Mesenchymal stem cell (in vitro differentiated cells and primary cell): ENCODE measurements around the gene VRK1.

ENCODE experiments used
- DNase-seq: peaks from one replicate; pipeline ENCODE4 v3.0.0-alpha.2; 2013
- H2AFZ ChIP-seq: one replicate; pipeline ENCODE4 v1.6.1; 2013; ENCODE audit warnings: low read depth, mild to moderate bottlenecking, control low read depth, inconsistent platforms, low read length, moderate library complexity
- H2AK5ac ChIP-seq: 2 replicates; pipeline ENCODE4 v1.6.1; 2013; ENCODE audit warnings: low read length, moderate library complexity, mild to moderate bottlenecking, inconsistent platforms; ENCODE audit not compliant: severe bottlenecking
- H2BK120ac ChIP-seq: one replicate; pipeline ENCODE4 v1.6.1; 2013; ENCODE audit warnings: low read depth, mild to moderate bottlenecking, inconsistent platforms, low read length, moderate library complexity
- H2BK12ac ChIP-seq, 2 experiments: one replicate each; pipeline ENCODE4 v1.6.1; 2013; ENCODE audit warnings: inconsistent platforms in 2 of 2, low read length in 2 of 2, mild to moderate bottlenecking in 2 of 2, moderate library complexity in 2 of 2, control low read depth in 1 of 2
- H2BK15ac ChIP-seq: one replicate; pipeline ENCODE4 v1.6.1; 2013; ENCODE audit warnings: mild to moderate bottlenecking, low read depth, inconsistent platforms; ENCODE audit not compliant: poor library complexity, severe bottlenecking
- H2BK5ac ChIP-seq: 2 replicates; pipeline ENCODE4 v1.6.1; 2013; ENCODE audit warnings: low read depth, mild to moderate bottlenecking, low read length, control low read depth, inconsistent platforms; ENCODE audit not compliant: poor library complexity, severe bottlenecking
- H3K14ac ChIP-seq, 2 experiments: one replicate each; pipeline ENCODE4 v1.6.1; 2013; ENCODE audit warnings: inconsistent platforms in 2 of 2, low read length in 2 of 2, control low read depth in 1 of 2, mild to moderate bottlenecking in 1 of 2, moderate library complexity in 1 of 2
- H3K18ac ChIP-seq, 2 experiments: one replicate each; pipeline ENCODE4 v1.6.1; 2013; ENCODE audit warnings: inconsistent platforms in 2 of 2, low read length in 2 of 2, control low read depth in 1 of 2, low read depth in 1 of 2, mild to moderate bottlenecking in 1 of 2
- H3K23ac ChIP-seq, 2 experiments: one replicate each; pipeline ENCODE4 v1.6.1; 2013; ENCODE audit warnings: inconsistent platforms in 2 of 2, low read length in 2 of 2, mild to moderate bottlenecking in 2 of 2, moderate library complexity in 2 of 2, control low read depth in 1 of 2
- H3K27ac ChIP-seq: 2 replicates; pipeline ENCODE4 v1.5.1; 2013; ENCODE audit warnings: mild to moderate bottlenecking, moderate library complexity, low read length, control low read depth, inconsistent platforms; ENCODE audit not compliant: poor library complexity, severe bottlenecking
- H3K27me3 ChIP-seq, 2 experiments: 2 replicates each; pipeline versions ENCODE4 v1.6.1 to v1.7.0; 2013; ENCODE audit warnings: low read length in 2 of 2, mild to moderate bottlenecking in 2 of 2, moderate library complexity in 2 of 2, control low read depth in 1 of 2, inconsistent platforms in 1 of 2; ENCODE audit not compliant: control insufficient read depth in 1 of 2, insufficient read depth in 1 of 2
- H3K36me3 ChIP-seq, 2 experiments: 2 replicates each; pipeline versions ENCODE4 v1.6.1 to v1.7.0; 2013; ENCODE audit warnings: low read length in 2 of 2, control low read depth in 1 of 2, inconsistent platforms in 1 of 2, low read depth in 1 of 2, mild to moderate bottlenecking in 1 of 2; ENCODE audit not compliant: insufficient read depth in 2 of 2, control insufficient read depth in 1 of 2
- H3K4ac ChIP-seq, 2 experiments: one replicate each; pipeline ENCODE4 v1.6.1; 2013; ENCODE audit warnings: inconsistent platforms in 2 of 2, low read length in 2 of 2, mild to moderate bottlenecking in 2 of 2, moderate library complexity in 2 of 2, control low read depth in 1 of 2, low read depth in 1 of 2
- H3K4me1 ChIP-seq: 2 replicates; pipeline ENCODE4 v1.6.1; 2013; ENCODE audit warnings: low read depth, low read length, control low read depth; ENCODE audit not compliant: control insufficient read depth, insufficient read depth
- H3K4me2 ChIP-seq: 2 replicates; pipeline ENCODE4 v1.6.1; 2013; ENCODE audit warnings: low read length, mild to moderate bottlenecking, inconsistent platforms; ENCODE audit not compliant: poor library complexity, severe bottlenecking
- H3K4me3 ChIP-seq, 2 experiments: 2 replicates each; pipeline versions ENCODE4 v1.5.1 to v1.7.0; 2013; ENCODE audit warnings: low read length in 2 of 2, mild to moderate bottlenecking in 2 of 2, control low read depth in 1 of 2, low read depth in 1 of 2; ENCODE audit not compliant: insufficient read depth in 1 of 2
- H3K79me1 ChIP-seq: replicated peaks from 2 replicates; pipeline ENCODE4 v1.6.1; 2013; ENCODE audit warnings: mild to moderate bottlenecking, control low read depth, low read length, inconsistent platforms; ENCODE audit not compliant: poor library complexity, severe bottlenecking
- H3K9ac ChIP-seq: 2 replicates; pipeline ENCODE4 v1.7.0; 2013; ENCODE audit warnings: mild to moderate bottlenecking, low read length, moderate library complexity
- H3K9me3 ChIP-seq: 2 replicates; pipeline ENCODE4 v1.7.0; 2013; ENCODE audit warnings: mild to moderate bottlenecking, low read length; ENCODE audit not compliant: control insufficient read depth
- H4K8ac ChIP-seq: one replicate; pipeline ENCODE4 v1.6.1; 2013; ENCODE audit warnings: inconsistent platforms, mild to moderate bottlenecking, low read length, moderate library complexity
- H4K91ac ChIP-seq: one replicate; pipeline ENCODE4 v1.6.1; 2013; ENCODE audit warnings: mild to moderate bottlenecking, low read length, inconsistent platforms
- WGBS: methylation state at CpG from one replicate; pipeline ENCODE4 v1.1.7; 2013; ENCODE audit warnings: mixed read lengths; 5-methylcytosine and 5-hydroxymethylcytosine counted together

The VRK1 gene

GRCh38 chr14:96928779-96929380 is 131.7 kb downstream of the VRK1 start:
- Histone ChIP-seq H3K27me3 (no peaks in the 10 kb centered on the region), H3K14ac (no peak overlapping the region), H3K27ac (no peak overlapping the region), H2AFZ (no peak overlapping the region), H2BK120ac (no peak overlapping the region), H2BK15ac (no peak overlapping the region), H3K9ac (no peak overlapping the region), H3K23ac (no peak overlapping the region), H2BK12ac (no peak overlapping the region), H2BK5ac (no peak overlapping the region), H3K4me1 (no peaks in the 10 kb centered on the region), H2AK5ac (no peak overlapping the region), H3K9me3 (no peaks in the 10 kb centered on the region), H3K36me3 (no peaks in the 10 kb centered on the region), H3K79me1 (no peaks in the 10 kb centered on the region), H4K91ac (no peak overlapping the region), H3K18ac (no peak overlapping the region), H3K4me3 (no peak overlapping the region), H3K4me2 (no peak overlapping the region), H3K4ac (no peak overlapping the region), H4K8ac (no peak overlapping the region)
- DNase-seq = no peak
- WGBS = 91% methylated on average over 3 of the region's 3 CpGs

- Histone ChIP-seq H3K36me3 (no peaks in the 10 kb centered on the region), H3K9me3 (no peaks in the 10 kb centered on the region), H3K14ac (no peak overlapping the region), H3K27ac (no peak overlapping the region), H3K9ac (no peak overlapping the region), H2BK15ac (no peak overlapping the region), H2AFZ (no peak overlapping the region), H3K4ac (no peak overlapping the region), H3K79me1 (no peaks in the 10 kb centered on the region), H3K4me3 (no peak overlapping the region), H2BK12ac (no peak overlapping the region), H3K4me1 (no peaks in the 10 kb centered on the region), H4K91ac (peak overlapping the region; percentile 73), H3K18ac (no peak overlapping the region), H3K4me2 (no peak overlapping the region), H2BK120ac (no peak overlapping the region), H2AK5ac (no peak overlapping the region), H3K23ac (no peak overlapping the region), H4K8ac (no peak overlapping the region), H3K27me3 (no peaks in the 10 kb centered on the region), H2BK5ac (no peak overlapping the region)
- 90% methylated on average over 9 of the region's 10 CpGs for WGBS
- DNase-seq = no peak
These were observed 132.8 kb downstream of the VRK1 start for GRCh38 chr14:96929950-96930349.

GRCh38 chr14:96930526-96930925 is 133.3 kb downstream of the VRK1 start:
- H3K27me3 ChIP-seq = no peaks in the 10 kb centered on the region
- no peaks in the 10 kb centered on the region for H3K4me1 ChIP-seq
- no peak overlapping the region for H2BK12ac ChIP-seq
- H3K4ac ChIP-seq = no peak overlapping the region
- H3K23ac ChIP-seq = no peak overlapping the region
- H3K36me3 ChIP-seq = no peaks in the 10 kb centered on the region
- H2BK15ac ChIP-seq = no peak overlapping the region
- DNase-seq = no peak
- no CpG with 5 or more reads among the region's 3 CpGs for WGBS
- no peaks in the 10 kb centered on the region for H3K79me1 ChIP-seq
- H2BK120ac ChIP-seq = no peak overlapping the region
- H4K8ac ChIP-seq = no peak overlapping the region
- no peak overlapping the region for H3K9ac ChIP-seq
- no peak overlapping the region for H2BK5ac ChIP-seq
- H3K9me3 ChIP-seq = no peaks in the 10 kb centered on the region
- no peak overlapping the region for H2AK5ac ChIP-seq
- no peak overlapping the region for H3K14ac ChIP-seq
- H2AFZ ChIP-seq = no peak overlapping the region
- H4K91ac ChIP-seq = no peak overlapping the region
- H3K18ac ChIP-seq = no peak overlapping the region
- H3K27ac ChIP-seq = no peak overlapping the region
- H3K4me2 ChIP-seq = no peak overlapping the region
- no peak overlapping the region for H3K4me3 ChIP-seq
